Suppressor macrophage treated with lipopolysaccharide for 4 hours (primary cell): ENCODE data around the gene KIF2C.
A peak's percentile ranks its signal among the peaks of the same experiment; 100 is the strongest.
"Not testable (repeated sequence)": the region's sequence is repeated elsewhere in the genome, so short reads cannot be mapped to it uniquely, and the experiment has no call there.

Experiments used
- DNase-seq: peaks from one replicate; pipeline ENCODE4 v3.0.0-alpha.2; 2020

The KIF2C gene

DNA sequence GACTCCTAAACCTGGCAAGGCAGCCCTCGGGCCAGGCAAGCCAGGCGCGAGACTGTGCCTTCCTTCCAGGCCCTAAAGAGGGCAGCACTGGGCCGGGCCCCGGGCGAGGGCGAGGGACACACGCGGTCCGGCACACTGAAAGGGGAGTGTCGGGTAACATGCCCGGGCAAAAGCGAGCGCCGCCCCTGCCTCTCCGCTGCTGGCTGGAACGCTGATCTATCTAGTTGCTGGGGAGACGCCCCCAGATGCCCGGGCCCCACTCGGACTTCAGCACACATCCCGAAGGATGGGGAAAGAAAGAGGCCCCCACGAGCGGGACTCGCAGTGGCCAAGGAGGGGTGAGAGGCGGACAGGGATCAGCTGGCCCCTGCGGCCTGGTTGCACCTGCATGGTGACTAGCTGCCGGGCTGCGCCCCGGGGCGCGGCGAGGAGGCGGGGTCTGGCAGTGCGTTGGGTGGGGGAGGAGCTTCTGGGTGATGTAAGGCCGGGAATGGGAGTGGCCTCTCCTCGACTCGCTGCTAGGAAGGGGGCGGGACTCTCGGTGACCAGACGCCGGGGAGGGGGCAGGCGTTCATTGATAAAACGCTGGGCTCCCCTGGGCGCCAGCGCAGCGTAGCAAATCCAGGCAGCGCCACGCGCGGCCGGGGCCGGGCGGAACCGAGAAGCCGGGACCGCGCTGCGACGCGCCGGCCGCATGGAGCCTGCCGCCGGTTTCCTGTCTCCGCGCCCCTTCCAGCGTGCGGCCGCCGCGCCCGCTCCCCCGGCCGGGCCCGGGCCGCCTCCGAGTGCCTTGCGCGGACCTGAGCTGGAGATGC lies 60.3 kb downstream of the KIF2C start, which contains the start of gene PLK3:
PLK3 (plus strand) TSS at position 608 of the 815 bp plus-strand sequence; CDS start at position 695, 87 bp downstream.
- peak; percentile 99 for DNase-seq

DNA sequence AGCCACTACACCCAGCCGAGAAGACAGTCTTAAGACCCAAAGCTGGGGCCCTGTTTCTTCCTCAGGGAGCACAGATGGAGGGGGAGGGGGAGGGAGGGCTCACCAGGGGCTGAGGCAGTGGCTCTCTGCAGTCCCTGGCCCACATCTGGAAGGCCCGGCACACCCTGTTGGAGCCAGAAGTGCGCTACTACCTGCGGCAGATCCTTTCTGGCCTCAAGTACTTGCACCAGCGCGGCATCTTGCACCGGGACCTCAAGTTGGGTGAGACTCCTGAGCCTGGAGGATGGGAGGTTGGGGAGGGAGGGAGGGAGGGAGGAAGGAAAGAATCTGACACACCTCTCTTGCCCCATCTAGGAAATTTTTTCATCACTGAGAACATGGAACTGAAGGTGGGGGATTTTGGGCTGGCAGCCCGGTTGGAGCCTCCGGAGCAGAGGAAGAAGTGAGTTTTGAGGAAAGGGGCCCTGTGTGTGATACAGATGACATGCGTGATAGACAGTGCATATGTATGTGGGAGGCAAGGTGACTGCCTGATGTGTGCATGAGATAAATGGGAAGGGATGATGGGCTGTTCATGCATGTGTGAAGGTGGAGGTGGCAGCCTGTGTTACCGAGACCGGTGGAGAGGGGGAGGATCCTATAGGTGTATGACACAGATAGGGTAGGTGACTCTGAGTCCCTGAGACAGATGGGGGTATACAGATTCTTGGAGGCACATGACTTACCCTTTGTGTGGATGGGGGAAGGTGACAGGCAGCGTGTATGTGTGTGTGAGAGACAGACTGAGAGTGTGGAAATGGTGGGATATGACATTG lies 62.1 kb downstream of the KIF2C start:
- DNase-seq = peak; percentile 76

DNA sequence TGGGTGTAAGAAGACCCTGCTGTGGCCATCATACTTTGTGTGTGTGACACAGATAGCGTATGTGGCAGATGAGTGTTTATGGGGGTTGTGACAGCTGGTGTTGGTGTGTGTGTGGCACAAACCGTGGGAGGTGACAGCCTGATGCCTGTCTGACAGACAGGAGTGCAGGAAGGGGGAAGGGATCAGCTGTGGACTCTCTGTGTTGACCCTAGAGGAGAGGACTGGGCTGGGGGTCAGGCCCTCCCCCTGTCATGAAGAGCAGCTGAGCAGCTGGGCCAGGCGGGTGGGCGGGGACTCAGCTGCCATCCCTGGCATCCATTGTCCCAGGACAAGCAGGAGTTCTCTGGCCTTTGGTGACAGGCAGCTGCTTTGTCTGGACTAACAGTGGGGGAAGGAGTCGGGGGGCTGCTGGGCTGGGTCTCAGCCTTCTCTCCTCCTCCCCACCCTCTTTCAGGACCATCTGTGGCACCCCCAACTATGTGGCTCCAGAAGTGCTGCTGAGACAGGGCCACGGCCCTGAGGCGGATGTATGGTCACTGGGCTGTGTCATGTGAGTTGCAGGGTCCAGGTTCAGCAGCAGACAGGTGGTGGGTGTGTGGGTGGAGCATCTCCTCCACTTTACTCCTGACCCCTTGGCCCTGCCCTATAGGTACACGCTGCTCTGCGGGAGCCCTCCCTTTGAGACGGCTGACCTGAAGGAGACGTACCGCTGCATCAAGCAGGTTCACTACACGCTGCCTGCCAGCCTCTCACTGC lies 62.8 kb downstream of the KIF2C start:
- no peak for DNase-seq

DNA sequence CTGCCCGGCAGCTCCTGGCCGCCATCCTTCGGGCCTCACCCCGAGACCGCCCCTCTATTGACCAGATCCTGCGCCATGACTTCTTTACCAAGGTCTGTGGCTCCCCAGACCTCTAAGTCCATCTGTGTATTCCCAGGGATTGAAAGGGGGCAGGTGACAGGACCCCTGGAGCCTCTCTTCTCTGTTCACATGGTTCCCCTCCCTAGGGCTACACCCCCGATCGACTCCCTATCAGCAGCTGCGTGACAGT lies 63.4 kb downstream of the KIF2C start:
- no peak for DNase-seq

DNA sequence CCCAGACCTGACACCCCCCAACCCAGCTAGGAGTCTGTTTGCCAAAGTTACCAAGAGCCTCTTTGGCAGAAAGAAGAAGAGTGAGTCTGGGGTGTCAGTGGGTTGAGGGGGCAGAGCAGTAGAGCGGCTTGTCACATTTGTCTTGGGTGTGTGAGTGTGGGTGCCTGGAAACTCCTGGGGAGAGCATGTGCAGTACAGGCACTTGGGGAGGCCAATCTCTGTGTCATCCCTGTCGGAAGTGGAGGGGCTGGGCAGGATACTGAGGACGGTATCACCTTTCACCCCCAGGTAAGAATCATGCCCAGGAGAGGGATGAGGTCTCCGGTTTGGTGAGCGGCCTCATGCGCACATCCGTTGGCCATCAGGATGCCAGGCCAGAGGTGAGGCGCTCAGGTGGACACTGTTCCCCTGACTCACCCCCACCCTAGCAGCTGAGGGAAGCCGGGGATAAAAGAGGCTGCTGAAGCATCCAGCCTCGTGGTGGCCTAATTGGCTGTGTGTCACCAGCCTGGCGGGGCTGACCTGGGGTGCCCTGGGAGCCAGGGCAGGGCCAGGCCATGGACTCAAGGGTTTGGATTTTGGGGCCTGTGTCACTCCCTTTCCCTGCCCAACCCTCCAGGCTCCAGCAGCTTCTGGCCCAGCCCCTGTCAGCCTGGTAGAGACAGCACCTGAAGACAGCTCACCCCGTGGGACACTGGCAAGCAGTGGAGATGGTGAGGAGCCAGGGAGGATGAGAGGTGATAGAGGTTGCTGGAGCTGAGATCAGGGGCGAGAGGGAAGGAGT lies 63.9 kb downstream of the KIF2C start:
- no peak for DNase-seq

GRCh38 chr1:44805311-44806024 lies 65.8 kb downstream of the KIF2C start:
- no peak for DNase-seq

GRCh38 chr1:44806025-44806703 lies 66.5 kb downstream of the KIF2C start:
- no peak for DNase-seq

- DNase-seq = no peak
Measured at GRCh38 chr1:44806704-44807363, 67.2 kb downstream of the KIF2C start, which contains the start of gene DYNLT4. DYNLT4 (minus strand) TSS chr1:44807351; CDS start chr1:44806668, 683 bp downstream.

GRCh38 chr1:44807364-44808062 lies 67.9 kb downstream of the KIF2C start:
- DNase-seq = peak; percentile 98

DNA sequence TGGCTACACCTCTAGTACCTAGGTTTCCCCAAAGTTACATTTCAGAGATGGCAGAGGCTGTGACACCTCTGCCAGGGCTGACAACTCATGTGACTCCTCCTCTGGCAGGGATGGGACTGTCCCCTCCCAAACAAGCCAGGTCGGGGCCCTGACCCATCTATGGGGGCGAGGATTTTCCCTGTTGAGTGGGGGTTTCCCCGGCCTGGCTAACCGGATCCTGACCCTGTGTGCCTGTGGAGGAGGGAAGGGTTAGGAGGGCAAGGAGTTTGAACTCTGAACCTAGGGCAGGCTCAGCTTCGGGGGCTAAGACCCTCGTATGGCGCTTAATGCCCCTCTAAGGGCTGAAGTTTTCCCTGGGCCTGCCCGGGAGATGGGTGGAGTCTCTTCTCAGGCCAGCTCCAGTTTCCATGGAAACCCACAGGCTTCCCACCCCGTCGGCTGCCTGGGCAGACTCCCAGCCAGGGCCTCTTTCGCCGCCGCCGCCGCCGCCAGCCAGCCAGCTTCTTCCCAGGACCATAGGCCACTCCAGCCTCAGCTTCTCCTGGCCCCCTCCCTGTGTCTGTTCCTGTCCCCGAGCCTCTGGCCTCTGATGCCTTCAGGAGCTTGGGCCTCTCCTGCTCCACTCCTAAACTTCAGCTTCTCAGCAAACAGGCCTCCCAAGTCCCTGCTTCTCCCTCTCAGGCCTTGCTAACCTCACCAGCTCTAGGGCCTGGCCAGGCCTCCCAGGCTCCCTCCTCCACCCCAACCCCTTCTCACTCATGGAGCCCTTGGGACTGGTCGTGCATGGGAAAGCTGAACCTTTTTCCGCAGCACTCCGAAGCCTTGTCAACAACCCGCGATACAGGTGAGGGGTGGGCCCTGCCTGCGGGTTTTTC lies 68.7 kb downstream of the KIF2C start, which contains the start of gene BTBD19:
BTBD19 (plus strand) TSS at position 461 of the 875 bp plus-strand sequence; CDS start at position 759, 298 bp downstream.
- DNase-seq = peak; percentile 94

DNA sequence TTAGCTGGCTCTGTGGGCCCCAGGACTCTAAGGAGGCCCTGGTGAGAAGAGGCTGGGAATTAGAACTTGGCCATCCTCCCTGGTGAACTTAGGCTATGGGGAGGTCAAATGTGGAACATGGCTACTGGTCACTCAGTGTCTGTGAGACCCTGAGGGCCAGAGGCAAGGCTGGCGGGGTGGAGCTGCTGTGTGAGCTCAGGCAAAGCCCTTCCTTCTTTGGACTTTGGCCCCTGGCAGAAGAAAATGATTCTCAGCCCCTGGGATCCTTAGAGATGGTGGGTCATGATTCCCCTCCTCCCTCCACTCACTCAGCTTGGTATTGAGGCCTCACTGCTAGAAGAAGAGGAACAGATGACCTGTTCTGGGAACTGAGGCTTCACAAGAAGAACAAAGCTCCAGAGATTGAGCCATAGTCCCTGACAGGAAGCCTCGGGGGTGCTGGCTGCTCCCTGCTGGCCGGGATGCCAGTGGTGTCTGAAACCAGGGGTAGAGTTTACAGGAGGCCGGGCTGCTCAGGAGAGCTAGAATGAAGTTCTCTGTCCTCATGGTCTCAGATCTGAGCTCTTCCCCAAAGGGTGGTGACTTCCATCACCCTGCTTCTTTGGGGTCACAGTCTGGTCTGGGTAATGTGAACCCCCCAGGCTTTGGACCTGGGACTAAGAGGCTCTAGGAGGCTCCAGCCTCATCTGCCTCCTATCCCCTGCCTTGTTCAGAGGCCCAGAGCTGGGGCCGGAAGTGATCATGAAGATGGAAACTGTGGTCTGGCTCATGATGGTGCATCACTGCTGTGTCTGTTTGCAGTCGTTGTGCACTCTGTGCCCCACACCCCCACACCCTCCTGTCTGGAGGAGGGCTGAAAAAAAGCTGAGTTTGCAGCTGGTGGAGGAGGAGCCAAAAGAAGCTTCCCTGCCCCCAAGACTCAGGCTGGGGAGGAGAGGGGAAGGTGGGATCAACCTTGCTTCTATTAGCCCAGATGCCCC lies 69.6 kb downstream of the KIF2C start:
- DNase-seq = peak; percentile 91

DNA sequence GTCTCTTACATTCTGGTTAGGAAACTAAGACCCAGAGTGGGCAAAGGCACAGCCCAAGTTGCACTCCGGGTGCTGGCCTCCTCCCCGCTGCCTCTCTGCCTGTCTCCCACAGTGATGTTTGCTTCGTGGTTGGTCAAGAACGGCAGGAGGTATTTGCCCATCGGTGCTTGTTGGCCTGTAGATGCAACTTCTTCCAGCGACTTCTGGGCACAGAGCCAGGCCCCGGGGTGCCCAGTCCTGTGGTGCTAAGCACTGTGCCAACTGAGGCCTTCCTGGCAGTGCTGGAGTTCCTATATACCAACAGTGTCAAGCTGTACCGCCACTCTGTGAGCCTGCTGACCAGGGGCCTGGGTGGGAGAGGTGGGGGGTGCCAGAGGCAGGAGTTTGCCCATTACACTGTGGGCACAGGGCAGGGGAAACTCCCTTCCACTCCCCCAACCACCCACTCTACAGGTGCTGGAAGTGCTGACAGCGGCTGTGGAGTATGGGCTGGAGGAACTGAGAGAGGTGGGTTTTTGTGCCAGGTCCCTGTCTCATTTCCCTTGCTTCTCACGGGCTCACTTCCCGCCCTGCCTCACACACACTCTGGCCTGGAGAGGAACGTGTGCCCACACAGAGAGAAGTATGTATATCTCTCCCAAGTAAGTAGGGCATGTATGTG lies 70.6 kb downstream of the KIF2C start:
- DNase-seq = peak; percentile 46

DNA sequence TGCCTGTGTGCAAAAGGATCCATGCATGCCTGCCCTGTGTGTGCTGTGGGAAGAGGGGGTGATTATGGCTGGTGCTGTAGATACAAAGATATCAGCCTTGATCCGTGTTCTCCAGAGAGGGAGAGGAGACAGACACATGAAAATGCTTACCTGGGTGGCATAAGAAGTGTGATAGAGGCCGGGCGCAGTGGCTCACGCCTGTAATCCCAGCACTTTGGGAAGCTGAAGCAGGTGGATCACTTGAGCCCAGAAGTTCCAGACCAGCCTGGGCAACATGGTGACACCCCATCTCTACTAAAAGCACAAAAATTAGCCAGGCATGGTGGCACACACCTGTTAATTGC lies 71.1 kb downstream of the KIF2C start:
- DNase-seq = not testable (repeated sequence)

DNA sequence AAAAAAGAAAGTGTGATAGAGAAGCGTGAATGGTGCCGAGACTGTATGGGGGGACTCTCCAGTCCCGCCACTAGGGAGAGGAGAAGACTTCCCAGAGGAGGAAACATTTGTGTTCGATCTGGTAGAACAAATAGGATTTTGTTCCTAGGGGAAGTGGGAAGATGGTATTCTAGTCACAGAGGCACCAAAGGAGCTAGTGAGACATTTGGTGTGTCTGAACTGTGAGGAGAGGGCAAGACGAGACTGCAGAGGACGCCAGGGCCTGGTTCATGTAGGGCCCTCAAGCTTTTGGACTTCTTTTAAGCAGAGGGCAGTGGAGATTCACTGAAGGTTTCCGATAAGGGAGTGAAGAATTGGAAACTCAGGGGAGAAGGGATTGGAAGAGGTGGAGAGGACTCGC lies 71.6 kb downstream of the KIF2C start:
- no peak for DNase-seq

DNA sequence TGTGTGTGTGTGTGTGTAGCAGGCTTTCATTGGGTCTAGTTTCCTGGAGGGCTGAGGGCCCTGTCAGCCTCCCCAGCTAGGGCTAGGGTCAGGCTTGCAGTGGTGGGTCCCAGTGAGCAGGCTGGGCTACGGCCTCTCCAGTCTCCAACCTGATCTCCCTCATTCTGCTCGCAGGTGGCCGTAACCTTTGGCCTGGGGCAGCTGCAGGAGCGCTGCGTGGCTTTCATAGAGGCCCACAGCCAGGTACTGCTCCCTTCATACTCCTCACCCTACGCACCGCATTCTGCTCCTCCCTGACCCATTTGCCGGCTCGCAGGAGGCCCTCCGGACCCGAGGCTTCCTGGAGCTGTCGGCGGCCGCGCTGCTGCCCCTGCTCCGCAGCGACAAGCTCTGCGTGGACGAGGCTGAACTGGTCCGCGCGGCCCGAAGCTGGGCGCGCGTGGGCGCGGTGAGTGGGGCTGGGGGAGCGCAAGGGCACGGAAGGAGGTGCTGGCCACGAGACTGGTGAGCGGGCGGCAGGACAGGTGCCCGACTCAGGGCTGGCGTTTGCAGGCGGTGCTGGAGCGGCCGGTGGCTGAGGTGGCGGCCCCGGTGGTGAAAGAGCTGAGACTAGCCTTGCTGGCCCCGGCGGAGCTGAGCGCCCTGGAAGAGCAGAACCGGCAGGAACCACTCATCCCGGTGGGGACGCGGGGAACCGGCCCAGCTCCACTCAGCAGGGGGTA lies 73.3 kb downstream of the KIF2C start:
- DNase-seq = no peak

DNA sequence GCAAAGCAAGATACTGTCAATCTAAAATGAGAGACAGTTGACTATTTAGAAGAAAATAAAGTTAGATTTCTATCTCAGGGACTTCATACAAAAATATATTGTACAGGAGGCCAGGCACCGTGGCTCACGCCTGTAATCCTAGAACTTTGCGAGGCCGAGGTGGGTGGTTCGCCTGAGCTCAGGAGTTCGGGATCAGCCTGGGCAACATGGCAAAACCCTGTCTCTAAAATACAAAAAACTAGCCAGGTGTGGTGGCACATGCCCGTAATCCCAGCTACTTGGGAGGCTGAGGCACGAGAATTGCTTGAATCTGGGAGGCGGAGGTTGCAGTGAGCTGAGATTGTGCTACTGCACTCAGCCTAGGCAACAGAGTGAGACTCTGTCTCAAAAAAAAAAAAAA lies 76.3 kb downstream of the KIF2C start:
- not testable (repeated sequence) for DNase-seq
